SK-N-MC (cell line): ENCODE results near the gene SLC19A3.

ENCODE experiments used
- EZH2 ChIP-seq: fragments of 200-600 bp; sonication (generic); IDR thresholded peaks from one replicate; pipeline ENCODE4 v1.6.1; 2017; ENCODE audit warnings: antibody characterized with exemption
- FOXP2 ChIP-seq: optimal IDR thresholded peaks from 2 replicates; pipeline ENCODE3; 2011; ENCODE audit warnings: mild to moderate bottlenecking, moderate library complexity; ENCODE audit not compliant: insufficient read depth; ENCODE audit errors: extremely low read length, control extremely low read depth
- POLR2AphosphoS5 ChIP-seq: IDR thresholded peaks from 2 replicates; pipeline ENCODE4 v1.6.1; 2012; ENCODE audit warnings: mild to moderate bottlenecking, low read depth, low read length, borderline replicate concordance

- TF ChIP-seq EZH2 (no peak), POLR2AphosphoS5 (no peak), FOXP2 (no peak)
Measured at GRCh38 chr2:227761740-227762476, 44.1 kb upstream of the SLC19A3 start.
